GM21529 (cell line): ENCODE measurements around the gene RWDD4.
A peak's percentile ranks its signal among the peaks of the same experiment; 100 is the strongest.

Source experiments
- ATAC-seq: cut with Tn5 transposase; IDR thresholded peaks from one replicate; pipeline ENCODE4 v1.9.1; 2021; ENCODE audit not compliant: unreplicated experiment

The RWDD4 gene

GRCh38 chr4:183659029-183659871 lies at the start of gene RWDD4, which contains the start of gene TRAPPC11:
Gene RWDD4 (minus strand): TSS chr4:183659185. CDS start chr4:183658952, 233 bp downstream.
Gene TRAPPC11 (plus strand): TSS chr4:183659293. CDS start chr4:183663868, 4,575 bp downstream.
- ATAC-seq: peak; percentile 98

DNA sequence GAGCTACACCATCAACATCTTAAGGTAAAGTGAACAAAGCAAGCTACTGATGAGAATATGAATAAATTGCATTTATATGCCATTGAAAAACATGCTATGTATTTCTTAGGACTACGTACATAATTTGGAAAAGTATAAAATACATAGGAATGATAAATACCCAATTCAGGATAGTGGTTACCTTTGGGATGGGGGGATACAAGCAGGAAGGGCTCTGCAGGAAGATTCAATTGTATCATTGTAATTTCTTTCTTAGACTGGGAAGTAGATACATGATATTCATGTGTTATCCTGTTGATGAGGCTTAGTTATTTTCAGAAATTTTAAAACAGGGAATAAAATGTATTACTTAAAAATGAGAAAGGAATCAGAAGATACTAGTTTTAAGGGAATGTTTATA lies 43.5 kb upstream of the RWDD4 start:
- ATAC-seq: no peak

DNA sequence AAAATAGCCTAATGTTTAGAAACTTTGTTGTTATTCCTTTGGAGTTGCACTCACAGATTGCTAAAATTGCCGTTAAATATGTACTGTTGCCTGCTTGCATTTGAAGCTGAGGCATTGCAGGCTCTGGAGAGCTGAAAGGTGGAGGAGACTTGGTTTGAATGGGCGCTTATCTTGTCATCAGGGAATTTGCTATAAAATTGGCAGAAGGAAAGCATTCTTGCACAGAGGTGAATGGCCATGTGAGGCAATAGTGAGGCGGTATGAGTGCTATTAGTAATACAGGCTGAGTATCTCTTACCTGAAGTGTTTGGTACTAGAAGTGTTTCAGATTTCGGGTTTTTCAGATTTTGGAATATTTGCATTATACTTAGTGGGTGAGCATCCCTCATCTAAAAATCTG lies 41.4 kb upstream of the RWDD4 start:
- no peak for ATAC-seq

DNA sequence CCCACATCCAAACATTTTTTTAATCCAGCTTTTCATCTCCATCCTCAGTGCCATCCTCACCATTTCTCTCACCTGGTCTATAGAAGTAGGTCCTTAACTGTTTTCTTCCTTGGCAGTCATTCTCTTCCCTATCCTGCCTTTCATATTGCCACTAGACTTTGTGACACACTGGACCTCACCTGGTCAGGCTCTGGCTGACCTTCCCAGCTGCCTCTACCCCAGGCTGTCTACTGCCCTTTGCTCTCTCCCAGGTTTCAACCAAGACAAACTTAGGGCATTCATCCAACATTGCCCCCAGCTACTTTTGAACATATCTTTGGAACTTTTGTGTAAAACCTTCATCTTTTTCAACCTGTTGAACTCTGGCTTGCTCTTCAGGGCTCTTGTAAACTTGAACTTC lies 39.9 kb upstream of the RWDD4 start:
- ATAC-seq: no peak

DNA sequence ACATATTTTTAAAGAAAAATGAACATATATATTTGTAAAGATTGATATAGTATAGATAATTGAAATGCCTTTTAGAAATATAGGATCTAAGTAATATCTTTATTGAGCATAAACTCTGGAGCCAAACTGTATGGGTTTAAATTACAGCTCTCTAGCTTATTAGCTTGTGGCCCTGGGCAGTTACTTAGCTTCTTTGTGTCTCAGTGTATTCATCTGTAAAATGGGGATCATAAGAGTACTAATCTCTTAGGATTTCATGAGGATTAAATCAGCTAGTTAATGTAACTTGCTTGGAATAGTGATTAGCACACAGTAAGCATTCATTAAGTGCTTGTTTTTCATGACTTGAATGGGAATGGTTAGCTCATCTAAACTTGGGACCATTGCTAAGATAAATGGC lies 32.9 kb upstream of the RWDD4 start:
- ATAC-seq: no peak

DNA sequence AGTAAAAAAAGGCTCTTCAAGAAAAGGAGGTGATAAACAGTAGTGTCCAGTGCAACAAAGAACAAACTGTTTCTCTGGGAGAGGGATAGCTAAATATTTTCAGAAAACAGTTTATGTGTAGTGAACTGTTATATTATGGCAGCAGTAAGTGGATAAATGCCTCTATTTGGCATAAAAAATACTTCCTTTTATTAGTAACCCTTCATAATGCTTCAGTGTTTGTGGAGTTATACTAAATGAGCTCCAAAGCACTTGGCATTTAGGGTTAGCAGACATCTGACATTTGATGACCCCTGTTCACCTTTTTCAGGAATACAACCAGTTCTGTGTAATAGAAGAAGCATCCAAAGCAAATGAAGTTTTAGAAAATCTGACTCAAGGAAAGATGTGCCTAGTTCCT lies 32.0 kb upstream of the RWDD4 start:
- ATAC-seq: no peak

- ATAC-seq: no peak
Observed at GRCh38 chr4:183688216-183688615, 29.2 kb upstream of the RWDD4 start.

DNA sequence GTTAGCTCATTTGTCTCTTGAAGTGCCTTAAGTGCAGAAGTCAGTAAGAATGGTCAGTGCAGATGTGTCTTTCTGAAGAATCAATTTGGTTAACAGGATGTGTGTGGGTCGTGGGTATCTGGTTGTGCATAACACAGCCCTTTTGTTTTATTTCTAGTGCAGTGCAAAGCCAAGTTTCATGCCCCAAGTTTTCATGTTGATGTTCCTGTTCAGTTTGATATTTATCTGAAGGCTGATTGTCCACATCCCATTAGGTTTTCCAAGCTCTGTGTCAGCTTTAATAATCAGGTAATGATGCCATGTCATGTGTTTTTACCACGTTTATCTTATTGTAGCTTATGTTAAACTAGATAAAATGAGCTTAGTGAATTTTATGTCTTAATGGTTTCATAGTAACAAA lies 27.5 kb upstream of the RWDD4 start:
- ATAC-seq: no peak

DNA sequence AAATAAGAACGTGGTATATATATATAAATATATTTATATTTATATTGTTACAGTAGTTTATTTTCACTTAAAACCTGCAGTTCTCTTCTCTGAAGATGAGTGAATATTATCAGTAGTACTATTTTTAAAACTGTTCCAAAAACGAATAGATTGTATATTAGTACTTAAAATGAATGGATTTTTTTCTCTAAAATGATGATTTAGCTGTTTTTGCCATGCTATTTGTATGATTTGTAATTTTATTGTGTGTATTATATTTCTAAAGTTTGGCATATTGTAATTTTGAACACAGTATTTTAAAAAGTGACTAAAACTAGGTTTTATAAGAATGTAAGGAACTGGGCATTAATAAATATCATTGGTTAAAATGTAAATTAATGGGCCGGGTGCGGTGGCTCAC lies 22.1 kb upstream of the RWDD4 start:
- no peak for ATAC-seq

DNA sequence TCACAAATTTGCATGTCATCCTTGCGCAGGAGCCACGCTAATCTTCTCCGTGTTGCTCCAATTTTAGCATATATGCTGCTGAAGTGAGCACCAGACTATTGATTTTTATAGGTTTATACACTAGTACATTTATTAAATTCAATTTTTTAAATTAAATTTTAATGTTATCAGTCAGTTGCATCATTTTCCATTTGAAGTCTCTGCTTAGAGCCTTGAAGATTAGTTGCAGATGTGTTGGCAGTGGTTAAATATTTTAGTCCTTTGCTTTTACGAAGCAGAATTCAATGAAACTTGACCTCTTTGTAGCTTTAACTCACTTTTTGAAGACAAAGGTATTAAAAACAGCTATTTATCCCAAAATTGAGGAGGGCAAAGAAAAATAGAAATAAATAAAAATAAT lies 16.6 kb upstream of the RWDD4 start:
- no peak for ATAC-seq

GRCh38 chr4:183674153-183674552 lies 15.2 kb upstream of the RWDD4 start:
- ATAC-seq: no peak

DNA sequence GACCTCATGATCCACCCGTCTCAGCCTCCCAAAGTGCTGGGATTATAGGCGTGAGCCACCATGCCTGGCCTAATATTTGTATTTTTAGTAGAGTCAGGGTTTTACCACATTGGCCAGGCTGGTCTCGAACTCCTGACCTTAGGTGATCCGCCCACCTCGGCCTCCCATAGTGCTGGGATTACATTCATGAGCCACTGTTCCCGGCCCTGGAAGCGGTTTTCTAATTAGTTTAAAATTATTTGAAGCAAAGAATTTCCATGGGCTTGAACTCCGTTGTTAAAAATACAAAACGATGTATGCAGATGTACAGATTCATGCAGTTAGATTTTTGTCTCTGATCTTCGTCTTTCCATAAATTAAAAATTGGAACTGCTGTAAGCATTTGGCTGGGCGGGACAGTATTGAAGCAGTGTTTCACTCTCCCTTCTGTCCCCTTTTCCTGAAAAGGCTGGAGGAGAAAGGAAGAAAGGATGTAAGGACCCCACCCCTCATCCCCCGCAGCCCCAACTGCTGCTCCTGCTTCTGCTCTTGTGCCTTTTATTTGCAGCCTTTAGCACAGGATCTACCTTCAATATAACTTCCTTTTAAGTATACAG lies 12.1 kb upstream of the RWDD4 start:
- no peak for ATAC-seq

- ATAC-seq: no peak
Observed at GRCh38 chr4:183670251-183670650, 11.3 kb upstream of the RWDD4 start.

DNA sequence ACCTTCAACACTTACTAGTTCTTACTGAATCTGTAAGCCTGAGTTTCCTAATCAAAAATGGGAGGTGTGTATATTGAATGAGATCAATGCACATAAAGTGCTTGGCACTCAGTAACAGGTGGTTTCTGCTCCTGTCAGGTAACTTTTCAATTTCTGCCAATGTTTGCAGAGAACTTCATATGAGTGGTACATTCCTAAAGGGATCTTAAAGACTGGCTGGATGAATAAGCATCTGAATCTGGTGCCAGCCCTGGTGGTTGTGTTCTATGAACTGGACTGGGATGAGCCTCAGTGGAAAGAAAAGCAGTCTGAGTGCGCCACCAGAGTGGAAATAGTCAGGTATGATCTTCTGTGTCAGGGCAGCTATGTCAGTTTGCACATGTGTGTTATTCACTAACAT lies 7.1 kb upstream of the RWDD4 start:
- ATAC-seq: no peak

DNA sequence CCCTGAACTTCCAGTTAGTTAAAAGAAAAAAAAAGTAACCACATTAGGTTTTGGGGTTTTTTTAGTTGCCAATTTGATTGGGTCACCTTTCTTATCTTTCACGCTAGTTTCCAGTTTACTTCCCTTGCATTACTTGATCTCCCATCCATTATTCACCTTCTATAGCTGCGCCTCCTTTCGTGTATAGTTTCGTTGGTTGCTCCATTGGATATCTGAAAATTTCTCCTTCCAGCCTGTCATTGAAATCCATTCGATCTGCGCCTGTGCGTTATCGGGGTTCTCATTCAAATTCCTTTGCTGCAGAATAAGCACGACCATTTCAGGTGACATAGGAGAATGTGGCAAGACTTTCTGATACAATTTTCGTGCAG lies 872 bp upstream of the RWDD4 start:
- no peak for ATAC-seq

- peak; percentile 29 for ATAC-seq
Observed at GRCh38 chr4:183658362-183659028, 490 bp downstream of the RWDD4 start.

DNA sequence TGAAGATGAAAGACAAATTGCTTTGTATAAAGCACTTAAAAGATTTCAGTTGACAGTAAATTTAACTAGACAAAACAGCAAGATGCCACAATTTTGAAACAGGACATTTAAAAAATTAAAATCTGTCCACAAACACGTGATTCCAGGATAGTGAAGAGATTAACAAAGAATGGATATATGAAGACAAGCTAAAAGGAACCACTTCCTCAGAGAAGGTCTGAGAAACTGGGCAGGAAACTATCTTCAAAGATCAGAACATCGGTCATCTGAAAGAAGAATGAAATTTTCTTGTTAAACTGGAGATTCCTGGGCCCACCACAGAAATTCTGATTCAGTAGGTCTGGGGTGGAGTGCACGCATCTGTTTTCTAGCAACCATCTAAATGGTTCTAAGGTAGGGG lies 1.4 kb downstream of the RWDD4 start:
- ATAC-seq: no peak

GRCh38 chr4:183645326-183645725 lies 13.7 kb downstream of the RWDD4 start:
- no peak for ATAC-seq

GRCh38 chr4:183639291-183639690 lies 19.7 kb downstream of the RWDD4 start:
- ATAC-seq: no peak

GRCh38 chr4:183638436-183638835 lies 20.5 kb downstream of the RWDD4 start:
- no peak for ATAC-seq

- ATAC-seq: no peak
Observed at GRCh38 chr4:183637461-183637860, 21.5 kb downstream of the RWDD4 start.

GRCh38 chr4:183636923-183637322 lies 22.1 kb downstream of the RWDD4 start:
- ATAC-seq: no peak
